B cell (primary cell): ENCODE measurements around the gene POU4F3. TPM values are rescaled to one million over a fixed set of nuclear protein-coding genes. Genes with fewer than 3 reads are reported as not detected.

Experiments used
- ATAC-seq: fragments of 200-7000 bp; cut with Tn5 transposase; one replicate; pipeline ENCODE4 v1.10.0; 2021; ENCODE audit warnings: low read depth, mild to moderate bottlenecking, moderate number of reproducible peaks, moderate library complexity
- CTCF ChIA-PET: fragments of 350-600 bp; sonication (Branson Sonifier 250); formaldehyde crosslinking; loops from one replicate; lab custom pipeline; 2021; ENCODE audit warnings: antibody characterized with exemption, inconsistent platforms; lab: Charles Lee
- POLR2A ChIA-PET: fragments of 350-600 bp; sonication (Branson Sonifier 250); formaldehyde crosslinking; loops from one replicate; lab custom pipeline; 2021; ENCODE audit warnings: antibody characterized with exemption; lab: Charles Lee
- DNase-seq: peaks from one replicate; pipeline ENCODE4 v3.0.0; 2013
- H2AFZ ChIP-seq: 2 replicates; pipeline ENCODE4 v1.6.1; 2012; ENCODE audit warnings: mild to moderate bottlenecking, low read depth, low read length; ENCODE audit not compliant: insufficient read depth, poor library complexity, severe bottlenecking
- H3K27ac ChIP-seq, 2 donors: 1 replicate in 1 of 2; 2 replicates in 1 of 2; pipeline ENCODE4 v1.5.1; 2012 to 2013; ENCODE audit warnings: low read length in 2 of 2, mild to moderate bottlenecking in 2 of 2, moderate library complexity in 1 of 2
- H3K27me3 ChIP-seq, 4 experiments: fragments of 200-600 bp in 1 of 4; sonication (generic) in 1 of 4; replicated peaks in 1 of 4; 1 replicate in 2 of 4; 2 replicates in 2 of 4; pipeline versions ENCODE4 v1.6.1 to v1.7.0; 2013 to 2016; ENCODE audit warnings: low read length in 3 of 4, mild to moderate bottlenecking in 2 of 4, mixed read lengths in 1 of 4, moderate library complexity in 1 of 4; ENCODE audit not compliant: insufficient read depth in 4 of 4, control insufficient read depth in 3 of 4; ENCODE audit errors: control extremely low read depth in 1 of 4
- H3K36me3 ChIP-seq, 2 experiments: replicated peaks in 1 of 2; 1 replicate in 1 of 2; 2 replicates in 1 of 2; pipeline versions ENCODE4 v1.6.1 to v1.7.1; 2013; ENCODE audit warnings: low read length in 1 of 2; ENCODE audit not compliant: insufficient read depth in 2 of 2, control insufficient read depth in 1 of 2; ENCODE audit errors: control extremely low read depth in 1 of 2, extremely low read depth in 1 of 2
- H3K4me1 ChIP-seq, 2 donors: fragments of 200-600 bp in 1 of 2; sonication (generic) in 1 of 2; 1 replicate in 1 of 2; 2 replicates in 1 of 2; pipeline versions ENCODE4 v1.5.1 to v1.6.1; 2013 to 2017; ENCODE audit warnings: low read length in 2 of 2; ENCODE audit not compliant: control insufficient read depth in 2 of 2, insufficient read depth in 2 of 2
- H3K4me2 ChIP-seq: replicated peaks from 2 replicates; pipeline ENCODE3; 2012; ENCODE audit warnings: mild to moderate bottlenecking, low read depth, low read length; ENCODE audit not compliant: poor library complexity, severe bottlenecking
- H3K4me3 ChIP-seq, 5 experiments: fragments of 200-600 bp in 1 of 5; sonication (generic) in 1 of 5; 1 replicate in 3 of 5; 2 replicates in 2 of 5; pipeline versions ENCODE4 v1.5.1 to v1.7.0; 2011 to 2016; ENCODE audit warnings: low read length in 4 of 5, mild to moderate bottlenecking in 4 of 5, low read depth in 2 of 5, control low read depth in 1 of 5, moderate library complexity in 1 of 5; ENCODE audit not compliant: insufficient read depth in 1 of 5; ENCODE audit errors: control extremely low read depth in 1 of 5, extremely low read depth in 1 of 5
- H3K79me2 ChIP-seq: fragments of 200-600 bp; sonication (generic); one replicate; pipeline ENCODE4 v1.6.0; 2016; ENCODE audit warnings: low read length; ENCODE audit not compliant: control insufficient read depth, insufficient read depth
- H3K9ac ChIP-seq: fragments of 200-600 bp; sonication (generic); 2 replicates; pipeline ENCODE4 v1.6.1; 2017; ENCODE audit warnings: mild to moderate bottlenecking, low read length, moderate library complexity
- H3K9me3 ChIP-seq, 3 donors: one replicate each; pipeline versions ENCODE4 v1.6.1 to v1.7.1; 2013; ENCODE audit warnings: low read length in 2 of 3; ENCODE audit not compliant: control insufficient read depth in 2 of 3, insufficient read depth in 1 of 3; ENCODE audit errors: control extremely low read depth in 1 of 3
- H4K20me1 ChIP-seq: 2 replicates; pipeline ENCODE4 v1.6.0; 2012; ENCODE audit warnings: mild to moderate bottlenecking, low read length; ENCODE audit not compliant: insufficient read depth, control insufficient read depth, poor library complexity, severe bottlenecking
- H3K27ac Mint-ChIP-seq: one replicate; pipeline ENCODE4 v1.8.0; 2021; ENCODE audit warnings: mixed read lengths
- H3K27me3 Mint-ChIP-seq: one replicate; pipeline ENCODE4 v1.8.0; 2021; ENCODE audit warnings: mixed read lengths
- H3K4me1 Mint-ChIP-seq: one replicate; pipeline ENCODE4 v1.8.0; 2021; ENCODE audit warnings: mixed read lengths
- H3K4me3 Mint-ChIP-seq: one replicate; pipeline ENCODE4 v1.8.0; 2021; ENCODE audit warnings: mixed read lengths
- H3K9me3 Mint-ChIP-seq: one replicate; pipeline ENCODE4 v1.8.0; 2022; ENCODE audit warnings: mixed read lengths; ENCODE audit not compliant: insufficient read depth
- EZH2 ChIP-seq: IDR thresholded peaks from 2 replicates; pipeline ENCODE4 v1.6.1; 2012; ENCODE audit warnings: borderline replicate concordance, low read depth, mild to moderate bottlenecking, moderate library complexity, low read length; ENCODE audit not compliant: insufficient read depth, poor library complexity, severe bottlenecking
- WGBS: methylation state at CpG from one replicate; pipeline ENCODE4 v1.1.5; 2013; ENCODE audit warnings: missing lambda C conversion rate; ENCODE audit not compliant: insufficient coverage; 5-methylcytosine and 5-hydroxymethylcytosine counted together
- intact Hi-C: fragments of 100-400 bp; cut with micrococcal nuclease; formaldehyde crosslinking; loops from one replicate; pipeline ENCODE4 v1.10.0; 2022
- polyA plus RNA-seq: library from polyadenylated mRNA; depleted of rRNA; stranded (reverse); fragments of >200 nt; gene quantifications from 2 replicates; pipeline ENCODE4 v1.2.3, GENCODE V29; 2012
- total RNA-seq, 2 donors: library from RNA; stranded (reverse); fragments of 120-200 nt in 1 of 2; gene quantifications; 1 replicate in 1 of 2; 2 replicates in 1 of 2; pipeline versions ENCODE4 v1.2.3 to v1.2.4, GENCODE V29; 2013 to 2022
- TF ChIP-seq, protein P1 (sequence below): fragments of 200-600 bp; IDR thresholded peaks from one replicate; pipeline ENCODE4 v1.8.0; 2022; ENCODE audit warnings: antibody characterized with exemption, mild to moderate bottlenecking

POU4F3 gene
- total and polyA plus RNA-seq, 2 donors (not counting 1 experiment from before 2014, with no cell fraction given) = 0.04 TPM; not detected in 1

DNA sequence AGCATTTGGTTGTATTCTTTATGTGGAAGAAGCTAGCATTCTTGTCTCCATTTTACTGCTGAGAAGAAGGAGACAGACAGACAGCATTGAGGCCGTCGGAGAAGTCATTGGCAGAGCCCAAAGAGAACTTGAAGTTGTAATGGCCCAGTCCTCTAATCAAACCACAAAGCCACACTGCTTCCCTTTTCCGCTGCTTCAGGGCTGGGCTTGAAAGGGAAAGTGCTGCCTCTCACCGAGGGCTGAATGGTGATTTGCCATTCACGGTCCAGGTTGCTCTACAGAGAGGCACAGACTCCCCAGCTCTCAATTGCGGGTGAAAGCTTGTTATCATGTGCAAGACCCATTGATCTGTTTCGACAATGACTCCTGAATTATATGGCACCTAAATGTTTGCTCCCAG is 25.6 kb upstream of the POU4F3 start:
- peaks cover 5% of the 10 kb centered on the region for H3K4me1 Mint-ChIP-seq
- intact Hi-C loops = no loop called here
- no peaks in the 10 kb centered on the region for H3K79me2 ChIP-seq
- no peaks in the 10 kb centered on the region for H3K36me3 ChIP-seq
- H3K9ac ChIP-seq = no peak overlapping the region
- no peak overlapping the region for H2AFZ ChIP-seq
- DNase-seq (no peak), ATAC-seq (no peak)
- no peaks in the 10 kb centered on the region for H3K9me3 Mint-ChIP-seq
- 0% methylated on average over 5 of the region's 7 CpGs for WGBS
- peak overlapping the region; percentile 13 for H3K4me2 ChIP-seq
- peaks cover 6% of the 10 kb centered on the region in 2 donors for H3K4me1 ChIP-seq
- H3K27me3 Mint-ChIP-seq = peaks cover 40% of the 10 kb centered on the region
- ChIA-PET CTCF (no interaction called here), POLR2A (no interaction called here)
- H3K27ac Mint-ChIP-seq = no peak overlapping the region
- TF ChIP-seq EZH2 = no peak
- H3K27ac ChIP-seq = no peak overlapping the region
- H3K4me3 Mint-ChIP-seq = no peak overlapping the region
- H3K4me3 ChIP-seq = no peak overlapping the region
- no peaks in the 10 kb centered on the region for H4K20me1 ChIP-seq
- H3K27me3 ChIP-seq = peaks cover 0 to 5% (median 2%) of the 10 kb centered on the region in 4 experiments
- no peaks in the 10 kb centered on the region for H3K9me3 ChIP-seq

DNA sequence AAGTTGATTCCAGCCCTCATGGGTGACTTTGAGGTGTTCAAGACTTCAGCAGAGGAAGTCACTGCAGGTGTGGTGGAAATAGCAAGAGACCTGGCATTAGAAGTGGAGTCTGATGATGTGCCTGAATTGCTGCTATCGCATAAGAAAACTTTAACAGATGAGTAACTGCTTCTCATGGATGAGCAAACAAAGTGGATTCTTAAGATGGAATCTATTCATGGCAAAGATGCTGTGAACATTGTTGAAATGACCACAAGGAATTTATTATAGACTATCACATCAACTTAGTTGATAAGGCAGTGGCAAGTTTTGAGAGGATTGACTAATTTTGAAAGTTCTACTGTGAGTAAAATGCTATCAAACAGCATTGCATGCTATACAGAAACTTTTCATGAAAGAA is 17.1 kb upstream of the POU4F3 start:
- Histone ChIP-seq H3K4me3 (no peak overlapping the region), H3K27ac (no peak overlapping the region), H3K4me2 (no peak overlapping the region), H3K9me3 (no peaks in the 10 kb centered on the region), H3K4me1 (no peaks in the 10 kb centered on the region), H4K20me1 (no peaks in the 10 kb centered on the region), H3K79me2 (no peaks in the 10 kb centered on the region), H2AFZ (no peak overlapping the region), H3K9ac (no peak overlapping the region), H3K36me3 (no peaks in the 10 kb centered on the region), H3K27me3 (no peaks in the 10 kb centered on the region)
- no peaks in the 10 kb centered on the region for H3K4me1 Mint-ChIP-seq
- TF ChIP-seq EZH2 = no peak
- TF ChIP-seq, protein P1, sequence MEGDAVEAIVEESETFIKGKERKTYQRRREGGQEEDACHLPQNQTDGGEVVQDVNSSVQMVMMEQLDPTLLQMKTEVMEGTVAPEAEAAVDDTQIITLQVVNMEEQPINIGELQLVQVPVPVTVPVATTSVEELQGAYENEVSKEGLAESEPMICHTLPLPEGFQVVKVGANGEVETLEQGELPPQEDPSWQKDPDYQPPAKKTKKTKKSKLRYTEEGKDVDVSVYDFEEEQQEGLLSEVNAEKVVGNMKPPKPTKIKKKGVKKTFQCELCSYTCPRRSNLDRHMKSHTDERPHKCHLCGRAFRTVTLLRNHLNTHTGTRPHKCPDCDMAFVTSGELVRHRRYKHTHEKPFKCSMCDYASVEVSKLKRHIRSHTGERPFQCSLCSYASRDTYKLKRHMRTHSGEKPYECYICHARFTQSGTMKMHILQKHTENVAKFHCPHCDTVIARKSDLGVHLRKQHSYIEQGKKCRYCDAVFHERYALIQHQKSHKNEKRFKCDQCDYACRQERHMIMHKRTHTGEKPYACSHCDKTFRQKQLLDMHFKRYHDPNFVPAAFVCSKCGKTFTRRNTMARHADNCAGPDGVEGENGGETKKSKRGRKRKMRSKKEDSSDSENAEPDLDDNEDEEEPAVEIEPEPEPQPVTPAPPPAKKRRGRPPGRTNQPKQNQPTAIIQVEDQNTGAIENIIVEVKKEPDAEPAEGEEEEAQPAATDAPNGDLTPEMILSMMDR = no peak
- ChIA-PET POLR2A (no interaction called here), CTCF (no interaction called here)
- no peak overlapping the region for H3K27ac Mint-ChIP-seq
- 100% methylated on average over 1 of the region's 1 CpG for WGBS
- DNase-seq (no peak), ATAC-seq (no peak)
- H3K4me3 Mint-ChIP-seq = no peak overlapping the region
- H3K27me3 Mint-ChIP-seq = peaks cover 6% of the 10 kb centered on the region
- intact Hi-C loops = no loop called here
- H3K9me3 Mint-ChIP-seq = no peaks in the 10 kb centered on the region
